Progenitor cell of endocrine pancreas (in vitro differentiated cells): ENCODE data around the gene GABBR2. TPM values are rescaled to one million over a fixed set of nuclear protein-coding genes. Genes with fewer than 3 reads are reported as not detected.

Experiments used
- DNase-seq: peaks from one replicate; pipeline ENCODE4 v3.0.0; 2021; ENCODE audit warnings: low spot score; ENCODE audit not compliant: unreplicated experiment
- H3K27ac Mint-ChIP-seq: 2 replicates; pipeline ENCODE4 v1.8.0; 2021; ENCODE audit warnings: mild to moderate bottlenecking, moderate library complexity, mixed read lengths
- H3K27me3 Mint-ChIP-seq: 2 replicates; pipeline ENCODE4 v1.8.0; 2021; ENCODE audit warnings: mixed read lengths
- H3K36me3 Mint-ChIP-seq: 2 replicates; pipeline ENCODE4 v1.8.0; 2022; ENCODE audit warnings: mixed read lengths; ENCODE audit not compliant: insufficient read depth
- H3K4me1 Mint-ChIP-seq: 2 replicates; pipeline ENCODE4 v1.8.0; 2021; ENCODE audit warnings: low read depth, mixed read lengths
- H3K4me3 Mint-ChIP-seq: 2 replicates; pipeline ENCODE4 v1.8.0; 2021; ENCODE audit warnings: low read depth, mild to moderate bottlenecking, moderate library complexity, mixed read lengths
- H3K9me3 Mint-ChIP-seq: 2 replicates; pipeline ENCODE4 v1.8.0; 2021; ENCODE audit warnings: low read depth, mixed read lengths
- CTCF ChIP-seq: fragments of 200-600 bp; sonication (generic); IDR thresholded peaks from one replicate; pipeline ENCODE4 v1.5.0; 2021; ENCODE audit warnings: antibody characterized with exemption, mild to moderate bottlenecking; ENCODE audit not compliant: unreplicated experiment
- total RNA-seq: library from RNA; stranded (reverse); gene quantifications from 2 replicates; pipeline ENCODE4 v1.2.1, GENCODE V29; 2021

The GABBR2 gene
- total RNA-seq, 1 donor from 2014 or later, result 0.84 TPM

DNA sequence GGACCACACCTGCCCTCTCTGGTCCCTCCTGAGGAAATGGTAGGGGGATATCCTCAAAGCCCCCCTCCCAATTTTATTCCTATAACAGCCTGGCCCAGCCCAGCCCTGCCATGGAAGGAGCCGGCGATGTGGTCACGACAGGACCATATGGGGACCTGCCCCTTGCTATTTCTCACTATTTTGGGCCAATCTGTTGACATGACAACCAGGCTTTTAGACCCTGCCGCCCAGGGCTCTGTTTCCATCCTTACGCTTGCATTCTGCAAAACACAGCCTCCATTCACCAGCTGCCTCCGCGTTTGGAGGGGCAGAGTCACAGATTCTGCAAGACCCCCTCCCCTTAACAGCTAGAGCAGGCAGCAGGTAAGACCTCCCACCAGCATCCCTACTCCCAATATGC is 112.2 kb downstream of the GABBR2 start:
- no peak for DNase-seq
- Mint-ChIP-seq H3K27ac (no peak overlapping the region), H3K4me3 (no peak overlapping the region), H3K4me1 (peaks cover 10% of the 10 kb centered on the region), H3K9me3 (no peaks in the 10 kb centered on the region), H3K36me3 (no peaks in the 10 kb centered on the region), H3K27me3 (peaks cover 3% of the 10 kb centered on the region)
- TF ChIP-seq CTCF, result no peak

GRCh38 chr9:98594546-98595160 is 114.1 kb downstream of the GABBR2 start:
- TF ChIP-seq CTCF, result no peak
- H3K36me3 Mint-ChIP-seq, result no peaks in the 10 kb centered on the region

DNA sequence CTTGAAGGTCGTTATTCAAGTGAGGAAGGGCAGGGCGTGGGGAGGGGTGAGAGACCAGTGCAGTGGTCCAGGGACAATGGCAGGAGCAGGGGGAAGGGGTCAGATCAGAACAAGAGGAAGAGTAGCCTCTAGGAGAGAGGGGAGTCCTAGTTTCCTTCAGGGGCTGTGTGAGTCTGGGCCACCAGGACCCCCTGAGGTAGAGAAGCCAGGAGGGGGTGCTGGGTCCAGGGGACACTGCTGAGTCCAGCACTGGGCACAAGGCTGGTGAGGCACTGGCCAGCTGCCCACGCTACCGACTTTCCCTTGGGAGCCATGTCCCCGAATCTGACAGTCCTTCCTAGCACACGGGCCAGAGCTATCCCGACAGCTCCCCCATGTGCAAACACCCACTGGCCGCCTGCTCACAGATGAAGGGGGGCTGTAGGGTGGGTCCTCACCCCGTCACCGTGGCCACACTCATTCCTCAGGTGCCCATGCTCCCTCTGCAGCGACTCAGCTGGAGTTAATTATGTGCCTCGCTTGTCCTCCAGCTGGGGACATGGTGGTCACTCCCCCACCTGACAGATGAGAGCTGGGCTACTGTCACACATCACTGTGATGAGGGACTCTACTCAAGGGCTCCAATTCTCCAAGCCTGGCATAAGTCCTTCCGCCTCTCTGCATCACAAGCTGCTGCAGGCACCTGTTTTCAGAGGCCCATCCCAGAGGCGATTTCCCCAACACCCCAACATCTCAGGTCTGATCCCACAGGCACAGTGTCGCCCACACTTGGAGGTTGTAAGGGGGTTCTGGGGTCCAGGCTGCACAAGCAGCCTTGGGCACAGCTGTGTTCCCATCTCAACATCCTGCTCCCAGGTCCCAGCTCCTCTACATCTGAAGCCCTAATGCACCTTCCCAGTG is 115.1 kb downstream of the GABBR2 start:
- H3K27me3 Mint-ChIP-seq, result peaks cover 10% of the 10 kb centered on the region
- H3K4me1 Mint-ChIP-seq, result peaks cover 4% of the 10 kb centered on the region
- no peak overlapping the region for H3K27ac Mint-ChIP-seq
- no peak for DNase-seq
- H3K9me3 Mint-ChIP-seq, result no peaks in the 10 kb centered on the region
- H3K36me3 Mint-ChIP-seq, result no peaks in the 10 kb centered on the region
- TF ChIP-seq CTCF, result no peak
- H3K4me3 Mint-ChIP-seq, result no peak overlapping the region

More at GRCh38 chr9:98594546-98595160, 114.1 kb downstream of the GABBR2 start:
- Mint-ChIP-seq H3K27ac (peak overlapping the region; percentile 20), H3K9me3 (no peaks in the 10 kb centered on the region), H3K4me3 (no peak overlapping the region), H3K27me3 (peaks cover 10% of the 10 kb centered on the region), H3K4me1 (peaks cover 5% of the 10 kb centered on the region)
- DNase-seq, result no peak

GRCh38 chr9:98591696-98592095 is 117.0 kb downstream of the GABBR2 start:
- Mint-ChIP-seq H3K9me3 (no peaks in the 10 kb centered on the region), H3K36me3 (no peaks in the 10 kb centered on the region), H3K27me3 (peaks cover 14% of the 10 kb centered on the region), H3K27ac (no peak overlapping the region), H3K4me3 (no peak overlapping the region), H3K4me1 (peaks cover 4% of the 10 kb centered on the region)
- no peak for TF ChIP-seq CTCF
- no peak for DNase-seq

DNA sequence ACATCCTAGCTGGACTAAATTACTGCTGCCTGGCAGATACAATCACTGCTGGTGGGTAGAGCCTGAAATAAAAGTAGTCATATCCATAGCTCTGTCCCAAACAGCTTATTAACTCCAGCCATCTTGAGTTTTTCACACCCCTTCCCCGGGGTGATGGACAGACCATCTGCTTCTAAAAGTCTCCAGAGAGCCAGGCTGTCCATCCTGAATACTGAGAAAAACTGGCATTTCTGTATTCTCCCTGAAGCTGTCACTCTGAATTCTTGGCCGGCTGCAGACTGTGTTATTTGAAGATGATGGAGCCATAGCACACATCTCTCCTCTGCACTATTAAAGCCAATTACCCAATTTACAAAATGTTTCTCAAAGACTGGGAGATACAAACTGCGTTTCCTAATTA is 118.6 kb downstream of the GABBR2 start:
- peaks cover 4% of the 10 kb centered on the region for H3K4me1 Mint-ChIP-seq
- H3K27ac Mint-ChIP-seq, result no peak overlapping the region
- peaks cover 14% of the 10 kb centered on the region for H3K27me3 Mint-ChIP-seq
- no peaks in the 10 kb centered on the region for H3K9me3 Mint-ChIP-seq
- no peaks in the 10 kb centered on the region for H3K36me3 Mint-ChIP-seq
- no peak for TF ChIP-seq CTCF
- DNase-seq, result no peak
- H3K4me3 Mint-ChIP-seq, result no peak overlapping the region
